GM23338 (cell line): ENCODE data around the gene ZNF438. TPM values are rescaled to one million over a fixed set of nuclear protein-coding genes. Genes with fewer than 3 reads are reported as not detected.

Source experiments
- ATAC-seq: fragments of 200-7000 bp; cut with Tn5 transposase; 3 replicates; pipeline ENCODE4 v1.9.1; 2020
- DNase-seq: peaks from one replicate; pipeline ENCODE4 v3.0.0-alpha.2; 2015; ENCODE audit warnings: low spot score
- H2AFZ ChIP-seq: fragments of 200-600 bp; sonication (generic); 2 replicates; pipeline ENCODE4 v1.8.0; 2016; ENCODE audit warnings: antibody characterized with exemption, mild to moderate bottlenecking, moderate library complexity
- H3F3A ChIP-seq: fragments of 200-600 bp; sonication (generic); replicated peaks from 2 replicates; pipeline ENCODE4 v1.8.0; 2017; ENCODE audit warnings: antibody characterized with exemption, mixed run types, low read depth
- H3K27ac ChIP-seq: fragments of 200-600 bp; sonication (generic); 2 replicates; pipeline ENCODE4 v1.6.1; 2016; ENCODE audit warnings: low read depth
- H3K27me3 ChIP-seq: fragments of 200-600 bp; sonication (generic); 2 replicates; pipeline ENCODE4 v1.8.0; 2016; ENCODE audit warnings: mild to moderate bottlenecking, mixed run types, moderate library complexity; ENCODE audit not compliant: insufficient read depth
- H3K36me3 ChIP-seq: fragments of 200-600 bp; sonication (generic); 2 replicates; pipeline ENCODE4 v1.8.0; 2016; ENCODE audit warnings: mild to moderate bottlenecking; ENCODE audit not compliant: insufficient read depth
- H3K4me1 ChIP-seq: fragments of 200-600 bp; sonication (generic); 2 replicates; pipeline ENCODE4 v1.8.0; 2016; ENCODE audit warnings: mild to moderate bottlenecking, moderate library complexity; ENCODE audit not compliant: insufficient read depth
- H3K4me2 ChIP-seq: fragments of 200-600 bp; sonication (generic); 2 replicates; pipeline ENCODE4 v1.7.1; 2017; ENCODE audit warnings: mixed run types
- H3K4me3 ChIP-seq: fragments of 200-600 bp; sonication (generic); 2 replicates; pipeline ENCODE4 v1.6.1; 2016; ENCODE audit warnings: mixed run types
- H3K79me2 ChIP-seq: fragments of 200-600 bp; sonication (generic); replicated peaks from 2 replicates; pipeline ENCODE4 v1.8.0; 2017; ENCODE audit warnings: mild to moderate bottlenecking; ENCODE audit not compliant: insufficient read depth
- H3K9me2 ChIP-seq: fragments of 200-600 bp; sonication (generic); 2 replicates; pipeline ENCODE4 v1.8.0; 2017; ENCODE audit not compliant: insufficient read depth
- H4K20me1 ChIP-seq: fragments of 200-600 bp; sonication (generic); replicated peaks from 2 replicates; pipeline ENCODE4 v1.8.0; 2017; ENCODE audit warnings: mild to moderate bottlenecking; ENCODE audit not compliant: insufficient read depth
- H3K27ac Mint-ChIP-seq: 2 replicates; pipeline ENCODE4 v1.8.0; 2020; ENCODE audit warnings: inconsistent platforms, mild to moderate bottlenecking, moderate library complexity, mixed read lengths
- H3K27me3 Mint-ChIP-seq: 3 replicates; pipeline ENCODE4 v1.8.0; 2022; ENCODE audit warnings: low read depth, mild to moderate bottlenecking, moderate library complexity, mixed read lengths, inconsistent platforms; ENCODE audit not compliant: insufficient read depth, poor library complexity
- H3K36me3 Mint-ChIP-seq: 3 replicates; pipeline ENCODE4 v1.8.0; 2021; ENCODE audit warnings: low read depth, mild to moderate bottlenecking, inconsistent platforms, moderate library complexity, mixed read lengths
- H3K4me1 Mint-ChIP-seq: 3 replicates; pipeline ENCODE4 v1.8.0; 2020; ENCODE audit warnings: mild to moderate bottlenecking, inconsistent platforms, mixed read lengths
- H3K4me3 Mint-ChIP-seq: 3 replicates; pipeline ENCODE4 v1.8.0; 2021; ENCODE audit warnings: moderate library complexity, mild to moderate bottlenecking, inconsistent platforms, mixed read lengths
- H3K9me3 Mint-ChIP-seq: 3 replicates; pipeline ENCODE4 v1.8.0; 2020; ENCODE audit warnings: moderate library complexity, mild to moderate bottlenecking, inconsistent platforms, mixed read lengths
- CREB1 ChIP-seq: fragments of 250-450 bp; sonication (Bioruptor Pico); IDR thresholded peaks from 2 replicates; pipeline ENCODE4 v1.5.0; 2020; ENCODE audit warnings: low read depth, mild to moderate bottlenecking, moderate library complexity
- EZH2 ChIP-seq: fragments of 200-600 bp; sonication (generic); IDR thresholded peaks from one replicate; pipeline ENCODE4 v1.8.0; 2017; ENCODE audit warnings: antibody characterized with exemption, mild to moderate bottlenecking, low read depth; ENCODE audit not compliant: unreplicated experiment
- EZH2phosphoT487 ChIP-seq: fragments of 200-600 bp; sonication (generic); IDR thresholded peaks from one replicate; pipeline ENCODE4 v1.8.1; 2018; ENCODE audit warnings: antibody characterized with exemption; ENCODE audit not compliant: unreplicated experiment
- JUNB ChIP-seq: IDR thresholded peaks from one replicate; pipeline ENCODE4 v1.6.1; 2016; ENCODE audit warnings: antibody characterized with exemption; ENCODE audit not compliant: unreplicated experiment
- NANOG ChIP-seq: IDR thresholded peaks from 2 replicates; pipeline ENCODE4 v1.6.1; 2016; ENCODE audit warnings: antibody characterized with exemption, borderline replicate concordance
- POLR2AphosphoS5 ChIP-seq: IDR thresholded peaks from 2 replicates; pipeline ENCODE4 v1.6.1; 2016; ENCODE audit warnings: antibody characterized with exemption, low read depth
- STAT1 ChIP-seq: IDR thresholded peaks from one replicate; pipeline ENCODE4 v1.6.1; 2016; ENCODE audit warnings: antibody characterized with exemption; ENCODE audit not compliant: unreplicated experiment
- ZNF114 ChIP-seq: fragments of 250-450 bp; sonication (Bioruptor Pico); IDR thresholded peaks from 2 replicates; pipeline ENCODE4 v1.5.0; 2020; ENCODE audit warnings: mild to moderate bottlenecking, moderate library complexity
- ZNF331 ChIP-seq: fragments of 250-450 bp; sonication (Bioruptor Pico); IDR thresholded peaks from 2 replicates; pipeline ENCODE4 v1.5.0; 2020; ENCODE audit warnings: low read depth, mild to moderate bottlenecking, moderate library complexity
- polyA plus RNA-seq: library from polyadenylated mRNA; unstranded; fragments of >200 nt; fragmentation: Nextera tagmentation; extraction: Ambion mirVana; gene quantifications from 2 replicates; pipeline ENCODE4 v1.2.1, GENCODE V29; 2016
- total RNA-seq: library from RNA; depleted of rRNA; stranded (reverse); fragments of >200 nt; shearing (Covaris generic); gene quantifications from 2 replicates; pipeline ENCODE4 v1.2.3, GENCODE V29; 2014
- TF ChIP-seq, protein P1 (sequence below): IDR thresholded peaks from one replicate; pipeline ENCODE4 v1.6.1; 2018; ENCODE audit warnings: antibody characterized with exemption; ENCODE audit not compliant: unreplicated experiment
- TF ChIP-seq, protein P2 (sequence below): fragments of 250-450 bp; sonication (Bioruptor Pico); IDR thresholded peaks from 2 replicates; pipeline ENCODE4 v1.5.0; 2020; ENCODE audit warnings: mild to moderate bottlenecking, moderate library complexity
- TF ChIP-seq, protein P3 (sequence below), 2 experiments: fragments of 200-600 bp in 1 of 2; sonication (generic) in 1 of 2; conservative IDR thresholded peaks; 2 replicates each; pipeline versions ENCODE4 v1.5.1 to v1.6.1; 2016 to 2017; ENCODE audit warnings: antibody characterized with exemption in 2 of 2, low read depth in 2 of 2, mild to moderate bottlenecking in 2 of 2, moderate library complexity in 1 of 2
- TF ChIP-seq, protein P4 (sequence below): IDR thresholded peaks from 2 replicates; pipeline ENCODE4 v1.6.1; 2016; ENCODE audit warnings: antibody characterized with exemption

The ZNF438 gene
- total and polyA plus RNA-seq, 2 experiments from 2014 or later: 0.91 to 0.94 TPM

DNA sequence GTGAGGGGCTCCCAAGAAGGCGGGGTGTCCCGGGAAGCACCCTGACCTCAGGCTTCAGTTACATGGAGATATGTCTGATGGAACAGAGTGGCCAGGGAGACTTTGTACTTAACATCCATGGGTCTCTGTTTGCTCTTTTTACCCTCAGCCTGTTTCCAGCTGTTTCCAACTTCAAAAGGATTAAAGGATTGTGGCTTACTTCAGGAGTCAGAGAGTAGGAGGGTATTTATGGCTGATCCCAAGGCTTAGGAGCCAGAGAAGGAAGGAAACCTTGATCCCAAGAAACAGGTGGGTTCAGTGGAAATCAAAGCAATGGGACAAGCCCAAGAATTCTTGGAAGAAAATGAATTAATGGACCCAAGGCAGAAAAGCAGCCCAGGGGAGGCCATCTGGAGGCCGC lies 37.7 kb upstream of the ZNF438 start:
- Histone ChIP-seq H3K27me3 (no peaks in the 10 kb centered on the region), H3F3A (no peaks in the 10 kb centered on the region), H3K27ac (no peak overlapping the region), H4K20me1 (no peaks in the 10 kb centered on the region), H3K4me3 (no peak overlapping the region), H3K4me1 (peaks cover 24% of the 10 kb centered on the region), H3K9me2 (peaks cover 10% of the 10 kb centered on the region; the same call in 1 of the 2 replicates), H3K4me2 (no peak overlapping the region), H3K79me2 (no peaks in the 10 kb centered on the region), H3K36me3 (0 out of 2 replicates have a peak, but pooled peaks cover 5% of the 10 kb centered on the region), H2AFZ (no peak overlapping the region; the same call in 1 of the 2 replicates)
- peaks cover 29% of the 10 kb centered on the region for H3K4me1 Mint-ChIP-seq
- no peak overlapping the region for H3K4me3 Mint-ChIP-seq
- no peak for ATAC-seq
- H3K27me3 Mint-ChIP-seq: peaks cover 6% of the 10 kb centered on the region
- no peak for DNase-seq
- no peaks in the 10 kb centered on the region for H3K9me3 Mint-ChIP-seq
- H3K27ac Mint-ChIP-seq: no peak overlapping the region
- TF ChIP-seq POLR2AphosphoS5 (no peak), STAT1 (no peak), ZNF331 (CRISPR knock-in tag) (no peak), EZH2 (no peak), CREB1 (CRISPR knock-in tag) (no peak), ZNF114 (no peak), JUNB (no peak), NANOG (no peak), EZH2phosphoT487 (no peak)
- TF ChIP-seq, protein P1, sequence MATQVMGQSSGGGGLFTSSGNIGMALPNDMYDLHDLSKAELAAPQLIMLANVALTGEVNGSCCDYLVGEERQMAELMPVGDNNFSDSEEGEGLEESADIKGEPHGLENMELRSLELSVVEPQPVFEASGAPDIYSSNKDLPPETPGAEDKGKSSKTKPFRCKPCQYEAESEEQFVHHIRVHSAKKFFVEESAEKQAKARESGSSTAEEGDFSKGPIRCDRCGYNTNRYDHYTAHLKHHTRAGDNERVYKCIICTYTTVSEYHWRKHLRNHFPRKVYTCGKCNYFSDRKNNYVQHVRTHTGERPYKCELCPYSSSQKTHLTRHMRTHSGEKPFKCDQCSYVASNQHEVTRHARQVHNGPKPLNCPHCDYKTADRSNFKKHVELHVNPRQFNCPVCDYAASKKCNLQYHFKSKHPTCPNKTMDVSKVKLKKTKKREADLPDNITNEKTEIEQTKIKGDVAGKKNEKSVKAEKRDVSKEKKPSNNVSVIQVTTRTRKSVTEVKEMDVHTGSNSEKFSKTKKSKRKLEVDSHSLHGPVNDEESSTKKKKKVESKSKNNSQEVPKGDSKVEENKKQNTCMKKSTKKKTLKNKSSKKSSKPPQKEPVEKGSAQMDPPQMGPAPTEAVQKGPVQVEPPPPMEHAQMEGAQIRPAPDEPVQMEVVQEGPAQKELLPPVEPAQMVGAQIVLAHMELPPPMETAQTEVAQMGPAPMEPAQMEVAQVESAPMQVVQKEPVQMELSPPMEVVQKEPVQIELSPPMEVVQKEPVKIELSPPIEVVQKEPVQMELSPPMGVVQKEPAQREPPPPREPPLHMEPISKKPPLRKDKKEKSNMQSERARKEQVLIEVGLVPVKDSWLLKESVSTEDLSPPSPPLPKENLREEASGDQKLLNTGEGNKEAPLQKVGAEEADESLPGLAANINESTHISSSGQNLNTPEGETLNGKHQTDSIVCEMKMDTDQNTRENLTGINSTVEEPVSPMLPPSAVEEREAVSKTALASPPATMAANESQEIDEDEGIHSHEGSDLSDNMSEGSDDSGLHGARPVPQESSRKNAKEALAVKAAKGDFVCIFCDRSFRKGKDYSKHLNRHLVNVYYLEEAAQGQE: no peak
- TF ChIP-seq, protein P2, sequence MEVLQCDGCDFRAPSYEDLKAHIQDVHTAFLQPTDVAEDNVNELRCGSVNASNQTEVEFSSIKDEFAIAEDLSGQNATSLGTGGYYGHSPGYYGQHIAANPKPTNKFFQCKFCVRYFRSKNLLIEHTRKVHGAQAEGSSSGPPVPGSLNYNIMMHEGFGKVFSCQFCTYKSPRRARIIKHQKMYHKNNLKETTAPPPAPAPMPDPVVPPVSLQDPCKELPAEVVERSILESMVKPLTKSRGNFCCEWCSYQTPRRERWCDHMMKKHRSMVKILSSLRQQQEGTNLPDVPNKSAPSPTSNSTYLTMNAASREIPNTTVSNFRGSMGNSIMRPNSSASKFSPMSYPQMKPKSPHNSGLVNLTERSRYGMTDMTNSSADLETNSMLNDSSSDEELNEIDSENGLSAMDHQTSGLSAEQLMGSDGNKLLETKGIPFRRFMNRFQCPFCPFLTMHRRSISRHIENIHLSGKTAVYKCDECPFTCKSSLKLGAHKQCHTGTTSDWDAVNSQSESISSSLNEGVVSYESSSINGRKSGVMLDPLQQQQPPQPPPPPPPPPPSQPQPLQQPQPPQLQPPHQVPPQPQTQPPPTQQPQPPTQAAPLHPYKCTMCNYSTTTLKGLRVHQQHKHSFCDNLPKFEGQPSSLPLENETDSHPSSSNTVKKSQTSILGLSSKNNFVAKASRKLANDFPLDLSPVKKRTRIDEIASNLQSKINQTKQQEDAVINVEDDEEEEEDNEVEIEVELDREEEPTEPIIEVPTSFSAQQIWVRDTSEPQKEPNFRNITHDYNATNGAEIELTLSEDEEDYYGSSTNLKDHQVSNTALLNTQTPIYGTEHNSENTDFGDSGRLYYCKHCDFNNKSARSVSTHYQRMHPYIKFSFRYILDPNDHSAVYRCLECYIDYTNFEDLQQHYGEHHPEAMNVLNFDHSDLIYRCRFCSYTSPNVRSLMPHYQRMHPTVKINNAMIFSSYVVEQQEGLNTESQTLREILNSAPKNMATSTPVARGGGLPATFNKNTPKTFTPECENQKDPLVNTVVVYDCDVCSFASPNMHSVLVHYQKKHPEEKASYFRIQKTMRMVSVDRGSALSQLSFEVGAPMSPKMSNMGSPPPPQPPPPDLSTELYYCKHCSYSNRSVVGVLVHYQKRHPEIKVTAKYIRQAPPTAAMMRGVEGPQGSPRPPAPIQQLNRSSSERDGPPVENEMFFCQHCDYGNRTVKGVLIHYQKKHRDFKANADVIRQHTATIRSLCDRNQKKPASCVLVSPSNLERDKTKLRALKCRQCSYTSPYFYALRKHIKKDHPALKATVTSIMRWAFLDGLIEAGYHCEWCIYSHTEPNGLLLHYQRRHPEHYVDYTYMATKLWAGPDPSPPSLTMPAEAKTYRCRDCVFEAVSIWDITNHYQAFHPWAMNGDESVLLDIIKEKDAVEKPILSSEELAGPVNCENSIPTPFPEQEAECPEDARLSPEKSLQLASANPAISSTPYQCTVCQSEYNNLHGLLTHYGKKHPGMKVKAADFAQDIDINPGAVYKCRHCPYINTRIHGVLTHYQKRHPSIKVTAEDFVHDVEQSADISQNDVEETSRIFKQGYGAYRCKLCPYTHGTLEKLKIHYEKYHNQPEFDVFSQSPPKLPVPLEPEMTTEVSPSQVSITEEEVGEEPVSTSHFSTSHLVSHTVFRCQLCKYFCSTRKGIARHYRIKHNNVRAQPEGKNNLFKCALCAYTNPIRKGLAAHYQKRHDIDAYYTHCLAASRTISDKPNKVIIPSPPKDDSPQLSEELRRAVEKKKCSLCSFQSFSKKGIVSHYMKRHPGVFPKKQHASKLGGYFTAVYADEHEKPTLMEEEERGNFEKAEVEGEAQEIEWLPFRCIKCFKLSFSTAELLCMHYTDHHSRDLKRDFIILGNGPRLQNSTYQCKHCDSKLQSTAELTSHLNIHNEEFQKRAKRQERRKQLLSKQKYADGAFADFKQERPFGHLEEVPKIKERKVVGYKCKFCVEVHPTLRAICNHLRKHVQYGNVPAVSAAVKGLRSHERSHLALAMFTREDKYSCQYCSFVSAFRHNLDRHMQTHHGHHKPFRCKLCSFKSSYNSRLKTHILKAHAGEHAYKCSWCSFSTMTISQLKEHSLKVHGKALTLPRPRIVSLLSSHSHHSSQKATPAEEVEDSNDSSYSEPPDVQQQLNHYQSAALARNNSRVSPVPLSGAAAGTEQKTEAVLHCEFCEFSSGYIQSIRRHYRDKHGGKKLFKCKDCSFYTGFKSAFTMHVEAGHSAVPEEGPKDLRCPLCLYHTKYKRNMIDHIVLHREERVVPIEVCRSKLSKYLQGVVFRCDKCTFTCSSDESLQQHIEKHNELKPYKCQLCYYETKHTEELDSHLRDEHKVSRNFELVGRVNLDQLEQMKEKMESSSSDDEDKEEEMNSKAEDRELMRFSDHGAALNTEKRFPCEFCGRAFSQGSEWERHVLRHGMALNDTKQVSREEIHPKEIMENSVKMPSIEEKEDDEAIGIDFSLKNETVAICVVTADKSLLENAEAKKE (CRISPR knock-in tag): no peak
- TF ChIP-seq, protein P3, sequence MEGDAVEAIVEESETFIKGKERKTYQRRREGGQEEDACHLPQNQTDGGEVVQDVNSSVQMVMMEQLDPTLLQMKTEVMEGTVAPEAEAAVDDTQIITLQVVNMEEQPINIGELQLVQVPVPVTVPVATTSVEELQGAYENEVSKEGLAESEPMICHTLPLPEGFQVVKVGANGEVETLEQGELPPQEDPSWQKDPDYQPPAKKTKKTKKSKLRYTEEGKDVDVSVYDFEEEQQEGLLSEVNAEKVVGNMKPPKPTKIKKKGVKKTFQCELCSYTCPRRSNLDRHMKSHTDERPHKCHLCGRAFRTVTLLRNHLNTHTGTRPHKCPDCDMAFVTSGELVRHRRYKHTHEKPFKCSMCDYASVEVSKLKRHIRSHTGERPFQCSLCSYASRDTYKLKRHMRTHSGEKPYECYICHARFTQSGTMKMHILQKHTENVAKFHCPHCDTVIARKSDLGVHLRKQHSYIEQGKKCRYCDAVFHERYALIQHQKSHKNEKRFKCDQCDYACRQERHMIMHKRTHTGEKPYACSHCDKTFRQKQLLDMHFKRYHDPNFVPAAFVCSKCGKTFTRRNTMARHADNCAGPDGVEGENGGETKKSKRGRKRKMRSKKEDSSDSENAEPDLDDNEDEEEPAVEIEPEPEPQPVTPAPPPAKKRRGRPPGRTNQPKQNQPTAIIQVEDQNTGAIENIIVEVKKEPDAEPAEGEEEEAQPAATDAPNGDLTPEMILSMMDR (conservative IDR thresholded peaks at IDR 0.05; ENCODE audit: low read depth in 2 of 2): no peak
- TF ChIP-seq, protein P4, sequence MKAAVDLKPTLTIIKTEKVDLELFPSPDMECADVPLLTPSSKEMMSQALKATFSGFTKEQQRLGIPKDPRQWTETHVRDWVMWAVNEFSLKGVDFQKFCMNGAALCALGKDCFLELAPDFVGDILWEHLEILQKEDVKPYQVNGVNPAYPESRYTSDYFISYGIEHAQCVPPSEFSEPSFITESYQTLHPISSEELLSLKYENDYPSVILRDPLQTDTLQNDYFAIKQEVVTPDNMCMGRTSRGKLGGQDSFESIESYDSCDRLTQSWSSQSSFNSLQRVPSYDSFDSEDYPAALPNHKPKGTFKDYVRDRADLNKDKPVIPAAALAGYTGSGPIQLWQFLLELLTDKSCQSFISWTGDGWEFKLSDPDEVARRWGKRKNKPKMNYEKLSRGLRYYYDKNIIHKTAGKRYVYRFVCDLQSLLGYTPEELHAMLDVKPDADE: no peak
- no peaks in the 10 kb centered on the region for H3K36me3 Mint-ChIP-seq
